ENCODE measurements around the gene CDCA4.

Gene CDCA4

GRCh38 chr14:105055736-105056302, 34.9 kb upstream of the CDCA4 start:
- TF ChIP-seq CTCF (IDR thresholded peaks at IDR 0.05; ENCODE audit: low read depth, low read length) = no peak
- no peak for DNase-seq (ENCODE audit: low read depth in 2 of 2)
- no peak overlapping the region for H3K4me3 ChIP-seq (replicated peaks in 1 of 2; ENCODE audit: low read depth in 2 of 2, low read length in 2 of 2)

- no peak for TF ChIP-seq CTCF (IDR thresholded peaks at IDR 0.05; ENCODE audit: low read depth, low read length)
- DNase-seq (ENCODE audit: low read depth in 2 of 2) = no peak
- H3K4me3 ChIP-seq (replicated peaks in 1 of 2; ENCODE audit: low read depth in 2 of 2, low read length in 2 of 2) = no peak overlapping the region
Measured at GRCh38 chr14:105055334-105055733, 34.5 kb upstream of the CDCA4 start.

GRCh38 chr14:105053996-105054395, 33.1 kb upstream of the CDCA4 start:
- H3K4me3 ChIP-seq (replicated peaks in 1 of 2; ENCODE audit: low read depth in 2 of 2, low read length in 2 of 2) = no peak overlapping the region
- no peak for TF ChIP-seq CTCF (IDR thresholded peaks at IDR 0.05; ENCODE audit: low read depth, low read length)
- DNase-seq (ENCODE audit: low read depth in 2 of 2) = no peak

- H3K4me3 ChIP-seq (replicated peaks in 1 of 2; ENCODE audit: low read depth in 2 of 2, low read length in 2 of 2) = no peak overlapping the region
- DNase-seq (ENCODE audit: low read depth in 2 of 2) = no peak
- no peak for TF ChIP-seq CTCF (IDR thresholded peaks at IDR 0.05; ENCODE audit: low read depth, low read length)
Measured at GRCh38 chr14:105053421-105053820, 32.5 kb upstream of the CDCA4 start.

- no peak for TF ChIP-seq CTCF (IDR thresholded peaks at IDR 0.05; ENCODE audit: low read depth, low read length)
- no peak overlapping the region for H3K4me3 ChIP-seq (replicated peaks in 1 of 2; ENCODE audit: low read depth in 2 of 2, low read length in 2 of 2)
- no peak for DNase-seq (ENCODE audit: low read depth in 2 of 2)
Measured at GRCh38 chr14:105052110-105052458, 31.2 kb upstream of the CDCA4 start.

GRCh38 chr14:105051182-105052109, 30.6 kb upstream of the CDCA4 start:
- DNase-seq (ENCODE audit: low read depth in 2 of 2) = no peak
- TF ChIP-seq CTCF (IDR thresholded peaks at IDR 0.05; ENCODE audit: low read depth, low read length) = no peak
- no peak overlapping the region for H3K4me3 ChIP-seq (replicated peaks in 1 of 2; ENCODE audit: low read depth in 2 of 2, low read length in 2 of 2)
